Ureter (tissue), 1 donor: ENCODE measurements around the gene PNMA8B. TPM values are rescaled to one million over a fixed set of nuclear protein-coding genes. Genes with fewer than 3 reads are reported as not detected.
"Not testable (repeated sequence)": the region's sequence is repeated elsewhere in the genome, so short reads cannot be mapped to it uniquely, and the experiment has no call there.

ENCODE experiments used
- DNase-seq: peaks from one replicate; pipeline ENCODE4 v3.0.0-alpha.2; 2020; ENCODE audit warnings: low spot score
- total RNA-seq: library from RNA; stranded (reverse); gene quantifications from one replicate; pipeline ENCODE4 v1.2.4, GENCODE V29; 2023
- donor health status: DM: yes; HTN: yes; CAD: no.

PNMA8B gene
- total RNA-seq, 1 donor from 2014 or later, result 1.1 TPM

- no peak for DNase-seq
These were observed 19.1 kb upstream of the PNMA8B start for GRCh38 chr19:46514589-46515289.

- peak; percentile 83 for DNase-seq
These were observed 18.0 kb upstream of the PNMA8B start for GRCh38 chr19:46513461-46514236.

GRCh38 chr19:46511237-46511636 is 15.6 kb upstream of the PNMA8B start:
- no peak for DNase-seq

- DNase-seq, result no peak
These were observed 12.5 kb upstream of the PNMA8B start for GRCh38 chr19:46508206-46508605.

- no peak for DNase-seq
These were observed 8.3 kb upstream of the PNMA8B start for GRCh38 chr19:46503848-46504453.

- no peak for DNase-seq
These were observed 7.2 kb upstream of the PNMA8B start for GRCh38 chr19:46502891-46503290.

GRCh38 chr19:46499692-46500091 is 4.0 kb upstream of the PNMA8B start:
- DNase-seq, result no peak

GRCh38 chr19:46497773-46498172 is 2.1 kb upstream of the PNMA8B start:
- DNase-seq, result no peak

GRCh38 chr19:46496886-46497285 is 1.2 kb upstream of the PNMA8B start:
- DNase-seq, result not testable (repeated sequence)

GRCh38 chr19:46496304-46496703 is 637 bp upstream of the PNMA8B start:
- DNase-seq, result no peak

- DNase-seq, result no peak
These were observed 504 bp downstream of the PNMA8B start for GRCh38 chr19:46494941-46495785.

GRCh38 chr19:46494146-46494940 is 1.3 kb downstream of the PNMA8B start:
- no peak for DNase-seq

- no peak for DNase-seq
These were observed 2.2 kb downstream of the PNMA8B start for GRCh38 chr19:46493236-46494145.

- DNase-seq, result no peak
These were observed 2.8 kb downstream of the PNMA8B start for GRCh38 chr19:46492841-46493235.

- DNase-seq, result no peak
These were observed 3.5 kb downstream of the PNMA8B start for GRCh38 chr19:46491975-46492682.

GRCh38 chr19:46490774-46491173 is 4.9 kb downstream of the PNMA8B start:
- DNase-seq, result no peak

GRCh38 chr19:46489445-46490272 is 6.0 kb downstream of the PNMA8B start:
- no peak for DNase-seq

- DNase-seq, result no peak
These were observed 7.1 kb downstream of the PNMA8B start for GRCh38 chr19:46488551-46488950.
